GM18508 (cell line): ENCODE results near the gene APOBR.
"Not testable (repeated sequence)": the region's sequence is repeated elsewhere in the genome, so short reads cannot be mapped to it uniquely, and the experiment has no call there.

Source experiments
- ATAC-seq: cut with Tn5 transposase; IDR thresholded peaks from one replicate; pipeline ENCODE4 v1.9.1; 2021; ENCODE audit warnings: moderate number of reproducible peaks; ENCODE audit not compliant: insufficient read depth, unreplicated experiment

APOBR gene

DNA sequence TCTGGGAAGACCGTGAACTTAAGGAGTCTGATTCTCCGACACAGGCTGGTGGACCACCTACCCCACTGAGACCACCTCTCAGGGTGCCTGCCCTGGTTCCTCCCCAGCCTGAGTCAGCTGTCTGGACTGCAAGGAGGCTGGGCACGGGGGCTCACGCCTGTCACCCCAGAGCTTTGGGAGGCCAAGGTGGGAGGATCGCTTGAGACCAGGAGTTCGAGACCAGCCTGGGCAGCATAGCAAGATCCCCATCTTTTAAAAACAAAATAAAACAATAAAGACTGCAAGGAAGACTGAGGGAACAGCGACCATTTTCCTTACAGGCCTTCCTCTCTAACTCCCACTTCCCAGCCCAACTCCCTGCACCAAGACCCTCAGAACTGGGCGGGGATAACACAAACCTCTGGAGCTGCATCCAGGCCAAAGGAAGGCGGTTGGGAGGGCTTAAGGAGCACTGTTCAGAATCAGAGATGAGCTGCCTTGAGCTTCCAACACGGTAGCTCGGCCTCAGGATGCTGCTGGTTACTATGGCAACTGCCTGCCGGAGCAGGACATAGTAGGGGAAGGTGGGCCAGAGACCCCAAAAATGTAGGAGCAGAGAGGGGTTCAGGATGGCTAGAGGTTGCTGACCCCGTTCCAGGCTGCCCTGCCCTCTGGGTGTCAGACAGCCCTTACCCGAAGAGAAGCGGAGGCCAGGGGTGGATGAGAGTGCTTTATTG, 4.4 kb downstream of the APOBR start:
- no peak for ATAC-seq

DNA sequence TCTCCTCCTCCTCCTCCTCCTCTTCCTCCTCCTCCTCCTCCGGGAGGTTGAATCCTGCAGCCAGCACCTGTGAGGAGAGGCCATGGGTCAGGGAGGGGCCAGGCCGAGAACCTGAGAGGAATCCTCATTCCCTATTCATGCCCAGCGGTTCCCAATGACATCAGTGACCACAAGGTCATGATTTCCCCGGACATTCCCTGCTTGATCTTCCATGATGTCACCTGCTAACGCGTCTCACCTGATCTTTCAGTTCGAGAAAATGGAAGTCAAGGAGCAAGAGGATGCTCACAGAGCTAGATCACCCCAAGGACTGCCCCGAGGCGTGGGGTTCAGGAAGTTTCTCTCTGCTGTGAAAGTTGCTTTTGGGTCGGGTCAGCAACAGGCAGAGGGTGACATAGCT, 5.4 kb downstream of the APOBR start:
- ATAC-seq = no peak

DNA sequence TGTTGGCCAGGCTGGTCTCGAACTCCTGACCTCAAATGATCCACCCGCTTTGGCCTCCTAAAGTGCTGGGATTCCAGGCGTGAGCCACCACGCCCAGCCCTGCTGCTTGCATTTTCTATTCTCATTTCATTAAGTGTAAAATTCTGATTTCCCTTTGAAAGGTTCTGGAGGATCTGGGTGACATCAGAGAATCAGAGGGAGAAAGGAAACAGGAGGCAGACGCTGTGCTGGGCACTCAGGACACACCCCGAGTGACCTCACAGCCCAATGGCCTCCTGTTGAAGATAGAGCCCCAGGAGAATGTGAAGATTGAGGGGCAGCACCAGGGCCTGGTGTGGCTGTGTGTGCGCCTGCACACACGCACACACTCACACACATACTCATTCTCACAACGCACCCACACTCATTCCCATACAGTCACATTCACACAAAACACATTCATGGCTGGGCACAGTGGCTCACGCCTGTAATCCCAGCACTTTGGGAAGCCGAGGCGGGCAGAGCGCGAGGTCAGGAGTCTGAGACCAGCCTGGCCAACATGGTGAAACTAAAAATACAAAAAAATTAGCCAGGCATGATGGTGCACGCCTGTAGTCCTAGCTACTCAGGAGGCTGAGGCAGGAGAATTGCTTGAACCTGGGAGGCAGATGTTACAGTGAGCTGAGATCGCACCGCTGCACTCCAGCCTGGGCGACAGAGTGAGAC, 6.2 kb downstream of the APOBR start:
- ATAC-seq = not testable (repeated sequence)

DNA sequence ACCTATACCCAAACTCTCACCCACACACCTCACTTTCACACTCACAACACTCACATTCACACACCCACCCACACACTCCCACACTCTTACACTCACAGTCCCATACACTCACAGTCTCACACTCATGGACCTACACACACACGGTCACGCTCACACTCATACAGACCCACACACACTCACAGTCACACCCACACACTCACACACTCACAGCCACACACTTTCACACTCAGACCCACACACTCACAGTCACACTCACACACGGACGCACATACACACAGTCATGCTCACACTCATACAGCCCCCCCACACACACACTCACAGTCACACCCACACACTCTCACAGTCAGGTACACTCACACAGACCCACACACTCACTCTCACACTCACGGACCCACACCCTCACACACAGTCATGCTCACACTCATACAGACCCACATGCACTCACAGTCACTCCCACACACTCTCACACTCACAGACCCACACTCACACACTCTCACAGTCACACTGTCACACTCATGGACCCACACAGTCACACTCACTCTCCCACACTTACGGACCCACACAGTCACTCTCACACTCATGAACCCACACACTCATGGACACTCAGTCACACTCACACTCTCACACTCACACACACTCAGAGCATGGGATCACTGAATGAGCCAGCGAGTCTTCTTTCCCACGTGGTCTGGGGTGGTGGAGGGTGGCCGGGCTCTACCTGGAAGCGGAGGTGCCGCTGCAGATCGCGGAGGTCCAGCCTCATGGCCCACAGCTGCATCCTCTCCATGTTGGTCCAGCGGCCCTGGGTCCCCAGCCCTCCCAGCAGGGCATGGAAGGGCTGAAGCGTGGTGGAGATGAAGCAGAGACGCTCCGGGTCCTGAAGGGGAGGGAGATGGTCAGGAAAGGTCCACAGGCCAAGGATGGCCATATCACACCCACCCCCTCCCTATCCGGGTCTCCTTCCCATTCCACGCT, 7.1 kb downstream of the APOBR start:
- no peak for ATAC-seq

DNA sequence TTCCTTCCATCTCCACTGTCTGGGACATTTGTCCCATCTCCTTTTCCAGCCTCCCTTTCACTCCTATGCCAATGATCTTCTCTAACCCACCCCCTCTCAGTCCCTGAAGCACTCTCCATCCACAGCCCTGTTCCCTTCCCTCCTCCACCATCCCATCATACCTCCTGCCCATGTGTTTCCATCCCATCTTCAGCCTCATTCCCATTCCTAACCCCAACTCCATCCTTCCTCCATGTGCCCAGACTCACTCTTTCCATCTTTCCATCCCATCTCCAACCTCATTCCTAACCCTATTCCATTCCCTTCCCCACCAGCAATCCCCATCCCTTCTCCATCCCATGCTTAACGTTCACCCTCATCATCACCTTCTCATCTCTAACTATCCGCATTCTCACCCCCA, 7.8 kb downstream of the APOBR start:
- no peak for ATAC-seq

DNA sequence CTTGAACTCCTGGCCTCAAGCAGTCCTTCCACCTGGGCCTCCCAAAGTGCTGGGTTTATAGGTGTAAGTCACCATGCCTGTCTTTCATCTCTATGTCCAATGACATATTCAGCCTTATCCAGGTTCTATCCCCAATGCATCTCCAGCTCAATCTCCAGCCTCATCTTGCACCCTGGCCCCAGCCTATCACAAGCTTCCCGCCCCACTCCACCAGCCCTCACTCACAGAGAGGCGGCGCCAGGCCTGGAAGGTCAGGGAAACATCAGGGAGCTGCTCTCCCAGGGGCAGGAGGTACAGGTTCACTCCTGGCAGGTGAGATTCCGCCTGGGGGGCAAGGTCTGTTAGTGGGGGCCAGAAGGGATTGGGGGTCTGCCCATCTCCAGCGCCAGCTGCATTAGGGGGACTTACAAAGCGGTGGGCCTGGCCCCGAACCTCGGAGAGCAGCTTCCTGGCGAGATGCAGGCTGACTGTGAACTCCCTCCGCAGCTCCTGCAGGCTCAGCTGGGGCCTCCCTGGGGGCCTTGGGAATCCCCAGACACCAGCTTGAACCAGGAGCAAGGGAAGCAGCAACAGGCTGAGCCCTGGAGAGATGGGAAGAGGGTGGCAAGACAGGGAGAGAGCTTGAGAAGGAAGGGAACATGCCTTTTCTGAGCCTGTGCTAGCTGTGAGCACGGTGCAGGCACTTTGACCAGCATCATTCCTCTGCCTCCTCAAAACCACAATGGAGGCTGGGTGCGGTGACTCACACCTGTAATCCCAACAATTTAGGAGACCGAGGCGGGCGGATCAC, 9.2 kb downstream of the APOBR start:
- ATAC-seq = no peak

DNA sequence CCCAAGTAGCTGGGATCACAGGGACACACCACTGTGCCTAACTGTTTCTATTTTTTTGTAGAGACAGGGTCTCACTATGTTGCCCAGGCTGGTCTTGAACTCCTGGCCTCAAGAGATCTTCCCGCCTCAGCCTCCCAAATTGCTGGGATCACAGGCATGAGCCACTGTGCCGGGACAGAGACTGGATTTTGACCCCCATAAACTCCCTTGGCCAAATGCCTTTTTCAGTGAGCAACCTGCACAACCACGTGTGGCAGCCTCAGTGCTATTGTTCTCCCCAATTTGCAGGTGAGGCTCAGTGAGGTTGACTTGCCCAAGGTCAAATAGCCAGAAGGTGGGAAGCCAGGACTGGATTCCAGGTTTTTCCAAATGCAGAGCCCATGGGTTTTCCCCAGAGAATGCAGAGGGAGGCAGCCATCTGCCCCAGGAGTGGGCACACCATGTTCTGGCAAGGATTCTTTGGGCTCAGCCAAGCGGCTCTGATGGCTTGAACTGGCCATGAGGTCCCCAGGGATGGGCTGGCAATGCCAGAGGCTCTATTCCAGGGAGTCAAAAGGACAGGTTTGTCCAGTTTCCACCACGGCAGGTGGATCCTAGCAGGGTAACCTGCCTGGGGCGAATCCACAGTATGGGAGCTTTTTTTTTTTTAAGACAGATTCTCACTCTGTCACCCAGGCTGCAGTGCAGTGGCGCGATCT, 10.4 kb downstream of the APOBR start:
- no peak for ATAC-seq

DNA sequence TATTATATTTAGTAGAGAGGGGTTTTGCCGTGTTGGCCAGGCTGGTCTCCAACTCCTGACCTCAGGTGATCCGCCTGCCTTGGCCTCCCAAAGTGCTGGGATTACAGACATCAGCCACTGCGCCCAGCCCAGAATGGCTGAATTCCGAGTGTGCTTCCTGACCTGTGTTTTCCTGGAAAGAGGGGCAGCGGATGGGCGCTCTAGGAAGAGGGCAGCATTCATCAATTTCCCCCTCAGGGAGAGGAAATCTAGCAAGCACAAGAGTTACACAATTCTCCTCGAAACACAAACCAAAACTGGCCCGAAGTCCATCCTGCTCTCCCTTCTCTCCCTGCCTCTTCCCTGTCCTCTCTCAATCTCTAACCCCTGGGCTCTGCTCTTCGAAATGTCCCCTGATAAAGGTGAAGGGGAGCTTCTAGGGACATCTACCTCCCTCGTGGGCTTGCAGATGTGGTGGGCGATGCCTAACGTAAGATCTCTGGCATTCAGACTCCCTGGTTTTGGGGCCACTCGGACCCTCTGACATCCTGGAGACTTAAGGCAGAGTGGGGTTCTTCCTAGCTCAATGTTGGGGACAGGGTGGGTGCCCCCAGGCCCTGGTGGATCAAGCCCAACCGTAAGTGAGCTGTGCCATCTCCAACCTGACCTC, 11.2 kb downstream of the APOBR start:
- ATAC-seq = no peak

DNA sequence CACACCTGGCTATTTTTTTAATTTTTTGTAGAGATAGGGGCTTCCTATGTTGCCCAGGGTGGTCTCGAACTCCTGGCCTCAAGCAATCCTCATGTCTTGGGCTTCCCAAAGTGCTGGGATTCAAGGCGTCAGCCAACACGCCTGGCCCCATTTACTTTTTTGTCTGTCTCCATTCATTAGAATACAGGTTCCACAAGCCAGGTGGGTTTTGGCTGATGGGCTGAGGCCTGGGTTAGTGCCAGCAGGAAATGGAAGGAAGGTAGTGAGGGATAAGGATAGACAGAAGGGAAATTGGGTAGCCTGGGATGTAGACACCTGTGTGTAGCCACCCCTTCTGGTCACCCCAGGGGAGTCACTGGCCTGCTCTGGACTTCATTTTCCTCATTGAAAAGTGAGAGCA, 16.6 kb downstream of the APOBR start:
- ATAC-seq = no peak

DNA sequence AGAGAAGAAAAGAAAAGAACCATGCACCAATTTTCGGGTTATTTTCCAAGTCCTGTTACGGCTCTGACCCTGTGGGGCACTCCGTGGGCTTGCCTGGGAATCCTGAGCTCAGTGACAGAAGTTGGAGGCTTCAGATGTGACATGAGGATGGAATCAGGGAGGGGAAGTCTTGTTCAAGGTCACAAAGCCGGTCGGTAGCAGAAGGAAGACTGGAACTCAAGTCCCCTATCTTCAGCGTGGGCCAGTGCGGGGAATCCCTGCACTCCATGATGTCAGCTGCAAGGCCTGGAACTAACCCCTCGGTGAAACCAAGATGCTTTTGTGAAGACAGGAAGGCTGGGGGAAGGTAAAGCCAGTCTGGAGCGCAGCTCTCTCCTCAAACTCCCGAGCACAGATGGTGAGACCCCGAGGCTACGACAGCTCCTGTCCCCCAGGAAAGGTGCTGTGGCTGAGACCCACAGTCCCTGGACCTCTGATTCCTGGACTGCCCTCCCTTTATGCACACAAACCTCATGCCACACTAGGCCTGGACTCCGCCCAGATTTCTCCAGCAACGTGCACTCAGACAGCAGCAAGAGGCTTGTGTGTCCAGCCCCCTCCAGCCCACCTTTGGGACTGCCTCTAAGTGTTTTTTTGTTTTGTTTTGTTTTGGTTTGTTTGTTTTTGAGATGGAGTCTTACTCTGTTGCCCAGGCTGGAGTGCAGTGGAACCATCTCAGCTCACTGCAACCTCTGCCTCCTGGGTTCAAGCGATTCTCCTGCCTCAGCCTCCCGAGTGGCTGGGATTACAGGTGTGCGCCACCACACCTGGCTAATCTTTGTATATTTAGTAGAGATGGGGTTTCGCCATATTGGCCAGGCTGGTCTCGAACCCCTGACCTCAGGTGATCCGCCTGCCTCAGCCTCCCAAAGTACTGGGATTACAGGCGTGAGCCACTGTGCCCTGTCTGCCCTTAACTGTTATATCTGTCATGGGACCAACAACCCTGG, 17.7 kb downstream of the APOBR start:
- ATAC-seq = no peak

DNA sequence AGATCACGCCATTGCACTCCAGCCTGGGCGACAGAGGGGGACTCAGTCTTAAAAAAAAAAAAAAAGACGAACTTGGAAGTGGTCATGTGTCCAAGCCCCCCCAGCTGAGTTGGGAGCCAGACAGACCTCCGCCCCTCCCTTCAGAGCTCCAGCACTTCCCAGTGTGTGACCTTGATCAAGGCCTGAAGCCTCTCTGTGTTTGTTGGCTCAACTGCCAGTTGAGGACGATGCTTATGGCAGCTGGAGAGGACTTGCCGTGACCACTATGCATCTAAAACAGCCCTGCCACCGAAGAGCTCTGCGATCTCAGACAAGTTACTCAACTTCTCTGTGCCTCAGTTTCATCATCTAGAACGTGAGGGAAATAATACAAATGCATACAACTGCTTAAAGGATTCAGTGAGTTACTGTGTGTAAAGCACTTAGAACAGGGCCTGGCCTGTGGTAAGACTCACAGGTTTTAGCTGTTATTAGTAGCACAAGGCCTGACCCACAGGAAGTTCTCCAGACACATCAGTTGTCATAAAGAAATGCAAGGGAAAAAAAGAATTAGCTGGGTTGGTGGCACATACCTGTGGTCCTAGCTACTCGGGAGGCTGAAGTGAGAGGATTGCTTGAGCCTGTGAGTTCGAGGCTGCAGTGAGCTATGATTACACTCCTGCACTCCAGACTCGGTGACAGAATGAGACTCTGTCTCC, 19.2 kb downstream of the APOBR start:
- ATAC-seq = no peak

DNA sequence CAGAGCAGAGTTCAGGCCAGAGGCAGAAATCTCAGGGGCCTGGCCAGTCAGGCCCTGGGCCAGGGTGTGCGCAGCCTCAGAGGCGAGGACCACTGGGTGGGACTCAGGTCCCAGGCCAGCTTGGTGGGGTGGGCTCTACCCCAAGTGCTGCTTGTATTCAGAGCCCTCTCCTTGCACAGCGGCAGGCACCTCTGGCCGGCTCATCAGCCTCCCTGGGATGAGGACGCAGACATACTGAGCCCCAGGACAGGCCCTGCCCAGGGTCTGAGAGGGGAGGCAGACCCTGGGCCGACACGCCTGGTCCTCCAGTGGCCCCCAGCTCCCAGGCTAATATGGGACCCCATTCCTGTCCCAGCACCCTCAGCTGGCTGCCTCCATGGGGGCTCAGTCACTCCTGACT, 19.8 kb downstream of the APOBR start:
- no peak for ATAC-seq

DNA sequence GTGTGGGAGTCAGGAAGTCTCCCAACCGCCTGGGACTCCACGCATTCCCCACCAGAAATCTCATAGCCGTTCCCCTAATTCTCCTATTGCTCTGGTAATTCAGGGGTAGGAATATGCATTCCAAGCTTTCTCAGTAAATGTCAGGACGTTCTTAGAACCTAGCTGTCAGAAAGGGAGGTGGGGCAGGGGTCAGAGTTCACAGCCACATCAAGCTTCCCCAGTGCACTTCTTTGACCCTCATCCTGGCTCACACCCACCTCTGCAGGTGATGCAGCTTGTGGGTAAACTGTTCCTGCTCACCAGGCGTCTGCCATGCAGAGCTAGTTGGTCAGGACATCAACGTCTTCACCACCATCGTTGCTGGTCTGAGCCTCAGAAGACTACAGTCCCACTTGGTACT, 26.2 kb downstream of the APOBR start:
- ATAC-seq = no peak

DNA sequence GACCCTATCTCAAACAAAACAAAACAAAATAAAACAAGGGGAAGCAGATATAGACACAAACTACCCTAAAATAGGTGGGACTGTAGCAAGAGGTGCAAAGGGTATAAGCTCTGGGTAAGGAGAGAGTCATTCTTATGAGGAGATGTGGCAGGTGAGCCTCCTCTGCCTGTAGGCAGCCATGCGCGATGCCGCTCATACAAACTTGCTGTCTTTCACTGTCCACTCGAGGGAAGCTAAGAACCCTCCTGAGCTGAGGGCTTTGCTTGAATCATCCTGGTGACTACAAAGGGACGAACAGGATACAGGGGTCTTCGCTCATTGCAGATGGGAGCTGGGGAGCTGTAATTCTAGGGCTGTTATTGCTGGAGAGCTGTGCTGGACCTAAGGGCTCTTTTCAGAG, 27.0 kb downstream of the APOBR start:
- ATAC-seq = no peak

DNA sequence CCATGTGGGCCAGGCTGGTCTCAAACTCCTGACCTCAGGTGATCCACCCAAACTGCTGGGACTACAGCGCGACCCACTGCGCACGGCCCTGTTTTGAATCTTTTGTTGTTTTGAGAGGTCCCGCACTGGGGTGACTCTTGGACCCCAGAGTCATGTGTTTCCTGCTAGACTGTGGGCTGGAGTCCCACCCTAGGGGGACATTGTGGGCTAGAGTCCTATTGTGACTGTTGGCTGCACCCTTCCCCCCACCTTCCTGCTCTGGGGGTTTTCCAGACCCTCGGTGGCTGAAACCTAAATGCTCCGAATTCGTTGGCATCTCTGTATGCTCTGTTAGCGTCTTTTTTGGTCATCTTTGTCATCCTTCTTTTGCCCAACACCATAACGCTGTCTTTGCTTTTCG, 28.3 kb downstream of the APOBR start:
- ATAC-seq = no peak

DNA sequence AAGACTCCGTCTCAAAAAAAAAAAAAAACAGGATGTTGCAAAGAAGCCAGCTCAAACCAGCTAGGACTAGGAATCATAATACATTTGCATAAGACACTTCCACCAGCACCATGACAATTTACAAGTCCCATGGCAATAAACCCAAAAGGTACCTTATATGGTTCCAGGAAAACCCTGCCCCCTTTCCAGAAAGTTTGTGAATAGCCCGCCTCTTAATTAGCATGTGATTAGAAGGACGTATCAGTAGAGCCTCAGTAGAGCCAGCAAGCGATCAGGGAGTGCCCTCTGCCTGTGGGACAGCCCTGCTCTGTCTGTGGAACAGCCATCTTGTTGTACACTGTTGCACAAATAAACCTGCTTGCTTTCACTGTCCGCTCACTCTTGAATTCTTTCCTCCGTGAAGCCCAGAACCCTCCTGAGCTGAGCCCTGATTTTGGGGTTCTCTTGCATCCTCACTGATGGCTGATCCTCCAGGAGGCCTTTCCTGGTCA, 30.3 kb downstream of the APOBR start:
- no peak for ATAC-seq
